Right lobe of liver (tissue), 4 donors: Measurements from ENCODE around the gene SSBP3.

Source experiments
- POLR2A ChIP-seq: fragments of 450-650 bp; IDR thresholded peaks from one replicate; pipeline ENCODE4 v1.6.1; 2017; ENCODE audit warnings: antibody characterized with exemption, mild to moderate bottlenecking
- TF ChIP-seq, protein P1 (sequence below), 4 donors: fragments of 200-600 bp in 3 of 4; fragments of 450-650 bp in 1 of 4; IDR thresholded peaks; one replicate each; pipeline versions ENCODE4 v1.5.1 to v1.8.0; 2016 to 2022; ENCODE audit warnings: antibody characterized with exemption in 4 of 4, mild to moderate bottlenecking in 2 of 4
- donor health status: DM: no; HTN: no; CAD: no.
- donor health status: DM: no; HTN: no; CAD: no.
- donor health status: DM: no; HTN: yes; CAD: no.

DNA sequence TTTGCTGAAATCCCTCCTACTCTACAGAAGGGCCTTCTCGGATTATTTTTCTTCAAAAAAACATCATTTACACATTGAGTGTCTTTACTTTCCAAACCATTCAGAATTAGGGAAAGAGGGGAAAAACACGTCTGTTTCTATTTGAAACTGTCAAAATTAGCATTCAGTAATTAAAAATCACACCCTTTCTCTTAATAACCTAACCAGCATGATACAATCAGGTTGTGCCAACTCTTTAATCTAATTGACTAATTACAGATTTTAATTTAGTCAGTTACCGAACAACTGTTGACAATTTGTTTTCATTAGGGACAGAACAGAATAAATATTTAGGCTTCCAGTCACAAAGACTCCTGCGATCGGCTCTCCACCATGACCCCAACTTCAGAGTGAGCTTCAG lies 18.8 kb downstream of the SSBP3 start:
- no peak for TF ChIP-seq POLR2A
- TF ChIP-seq, protein P1, sequence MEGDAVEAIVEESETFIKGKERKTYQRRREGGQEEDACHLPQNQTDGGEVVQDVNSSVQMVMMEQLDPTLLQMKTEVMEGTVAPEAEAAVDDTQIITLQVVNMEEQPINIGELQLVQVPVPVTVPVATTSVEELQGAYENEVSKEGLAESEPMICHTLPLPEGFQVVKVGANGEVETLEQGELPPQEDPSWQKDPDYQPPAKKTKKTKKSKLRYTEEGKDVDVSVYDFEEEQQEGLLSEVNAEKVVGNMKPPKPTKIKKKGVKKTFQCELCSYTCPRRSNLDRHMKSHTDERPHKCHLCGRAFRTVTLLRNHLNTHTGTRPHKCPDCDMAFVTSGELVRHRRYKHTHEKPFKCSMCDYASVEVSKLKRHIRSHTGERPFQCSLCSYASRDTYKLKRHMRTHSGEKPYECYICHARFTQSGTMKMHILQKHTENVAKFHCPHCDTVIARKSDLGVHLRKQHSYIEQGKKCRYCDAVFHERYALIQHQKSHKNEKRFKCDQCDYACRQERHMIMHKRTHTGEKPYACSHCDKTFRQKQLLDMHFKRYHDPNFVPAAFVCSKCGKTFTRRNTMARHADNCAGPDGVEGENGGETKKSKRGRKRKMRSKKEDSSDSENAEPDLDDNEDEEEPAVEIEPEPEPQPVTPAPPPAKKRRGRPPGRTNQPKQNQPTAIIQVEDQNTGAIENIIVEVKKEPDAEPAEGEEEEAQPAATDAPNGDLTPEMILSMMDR (IDR thresholded peaks at IDR 0.05), result no peak
